Measurements from ENCODE around the gene NR1I2. TPM values are rescaled to one million over a fixed set of nuclear protein-coding genes. Genes with fewer than 3 reads are reported as not detected.

NR1I2 gene
- total and polyA plus RNA-seq, 9 of the 15 experiments (the other 6 are each of a cell fraction or from before 2014, with no cell fraction given) = not detected

DNA sequence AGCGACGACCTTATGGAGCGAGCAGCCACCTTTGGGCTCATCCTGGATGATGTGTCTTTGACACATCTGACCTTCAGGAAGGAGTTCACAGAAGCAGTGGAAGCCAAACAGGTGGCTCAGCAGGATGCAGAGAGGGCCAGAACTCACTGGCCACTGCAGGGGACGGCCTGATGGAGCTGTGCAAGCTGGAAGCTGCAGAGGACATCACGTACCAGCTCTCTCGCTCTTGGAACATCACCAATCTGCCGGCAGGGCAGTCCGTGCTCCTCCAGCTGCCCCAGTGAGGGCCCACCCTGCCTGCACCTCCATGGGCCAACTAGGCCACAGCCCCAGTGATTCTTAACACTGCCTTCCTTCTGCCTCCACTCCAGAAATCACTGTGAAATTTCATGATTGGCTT, 10.4 kb downstream of the NR1I2 start:
- Histone ChIP-seq H3K4me3 (no peak overlapping the region), H3K9ac (ENCODE audit: insufficient read depth in 1 of 2, low read depth in 2 of 2, low read length in 2 of 2) (no peak overlapping the region), H3K4me1 (replicated peaks in 1 of 2; ENCODE audit: control insufficient read depth in 2 of 2, insufficient read depth in 2 of 2, low read length in 2 of 2) (peaks cover 17 to 25% of the 10 kb centered on the region in 2 experiments; a peak in 3 of 5 replicates), H2AFZ (ENCODE audit: low read depth, low read length) (no peak overlapping the region), H3K79me2 (ENCODE audit: control insufficient read depth, insufficient read depth, low read length) (no peaks in the 10 kb centered on the region), H3K27ac (ENCODE audit: extremely low read depth, low read depth, low read length) (no peak overlapping the region), H3K9me1 (ENCODE audit: control insufficient read depth, insufficient read depth, low read length) (no peaks in the 10 kb centered on the region), H3K9me3 (replicated peaks; ENCODE audit: control insufficient read depth, insufficient read depth, low read depth, low read length) (no peaks in the 10 kb centered on the region), H3K36me3 (ENCODE audit: control insufficient read depth, insufficient read depth, low read length) (no peaks in the 10 kb centered on the region), H3K27me3 (ENCODE audit: control insufficient read depth in 2 of 2, insufficient read depth in 2 of 2, low read length in 2 of 2) (no peaks in the 10 kb centered on the region), H4K20me1 (replicated peaks; ENCODE audit: control insufficient read depth, insufficient read depth, low read length) (no peaks in the 10 kb centered on the region), H3K4me2 (ENCODE audit: insufficient read depth, low read length) (no peak overlapping the region)
- TF ChIP-seq TRIM24 (IDR thresholded peaks at IDR 0.05) = no peak
- TF ChIP-seq TAF7 (tag; IDR thresholded peaks at IDR 0.05) = no peak
- no peak for TF ChIP-seq FOXJ2 (tag; IDR thresholded peaks at IDR 0.05)
- TF ChIP-seq MCM7 (IDR thresholded peaks at IDR 0.05) = no peak
- no peak for TF ChIP-seq ZNF165 (CRISPR knock-in tag; IDR thresholded peaks at IDR 0.05; ENCODE audit: borderline replicate concordance)
- TF ChIP-seq, protein P1, sequence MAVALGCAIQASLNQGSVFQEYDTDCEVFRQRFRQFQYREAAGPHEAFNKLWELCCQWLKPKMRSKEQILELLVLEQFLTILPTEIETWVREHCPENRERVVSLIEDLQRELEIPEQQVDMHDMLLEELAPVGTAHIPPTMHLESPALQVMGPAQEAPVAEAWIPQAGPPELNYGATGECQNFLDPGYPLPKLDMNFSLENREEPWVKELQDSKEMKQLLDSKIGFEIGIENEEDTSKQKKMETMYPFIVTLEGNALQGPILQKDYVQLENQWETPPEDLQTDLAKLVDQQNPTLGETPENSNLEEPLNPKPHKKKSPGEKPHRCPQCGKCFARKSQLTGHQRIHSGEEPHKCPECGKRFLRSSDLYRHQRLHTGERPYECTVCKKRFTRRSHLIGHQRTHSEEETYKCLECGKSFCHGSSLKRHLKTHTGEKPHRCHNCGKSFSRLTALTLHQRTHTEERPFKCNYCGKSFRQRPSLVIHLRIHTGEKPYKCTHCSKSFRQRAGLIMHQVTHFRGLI (CRISPR knock-in tag; IDR thresholded peaks at IDR 0.05) = no peak
- TF ChIP-seq, protein P2, sequence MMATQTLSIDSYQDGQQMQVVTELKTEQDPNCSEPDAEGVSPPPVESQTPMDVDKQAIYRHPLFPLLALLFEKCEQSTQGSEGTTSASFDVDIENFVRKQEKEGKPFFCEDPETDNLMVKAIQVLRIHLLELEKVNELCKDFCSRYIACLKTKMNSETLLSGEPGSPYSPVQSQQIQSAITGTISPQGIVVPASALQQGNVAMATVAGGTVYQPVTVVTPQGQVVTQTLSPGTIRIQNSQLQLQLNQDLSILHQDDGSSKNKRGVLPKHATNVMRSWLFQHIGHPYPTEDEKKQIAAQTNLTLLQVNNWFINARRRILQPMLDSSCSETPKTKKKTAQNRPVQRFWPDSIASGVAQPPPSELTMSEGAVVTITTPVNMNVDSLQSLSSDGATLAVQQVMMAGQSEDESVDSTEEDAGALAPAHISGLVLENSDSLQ (IDR thresholded peaks at IDR 0.05) = no peak
- ATAC-seq (no peak), DNase-seq (ENCODE audit: extremely low read depth in 1 of 4, low spot score in 3 of 4) (no peak), FAIRE-seq (no peak)
- in situ Hi-C loops (cut with MboI) = no loop called here
- intact Hi-C loops (cut with micrococcal nuclease) = no loop called here
- 90% methylated on average over 8 of the region's 8 CpGs for WGBS (ENCODE audit: insufficient coverage, low coverage, missing lambda C conversion rate)
- BruUV-seq (replicated peaks) = no TSS peak
- ChIA-PET POLR2A (interaction anchor here (1.1 kb wide), 1 partner anchor 11 kb away, joined by 3 read pairs; no protein-coding TSS in a partner anchor), CTCF (ENCODE audit: low intra/inter-chr PET ratio) (no interaction called here)

All from K562 (cell line).